Liver (tissue), 3 donors: Measurements from ENCODE around the gene BTG4.

ENCODE experiments used
- CTCF ChIP-seq: fragments of 150-350 bp; IDR thresholded peaks from 2 replicates; pipeline ENCODE4 v1.5.1; 2017; ENCODE audit warnings: improper control_type of control experiment, low read depth, low read length; ENCODE audit not compliant: missing input control
- RXRA ChIP-seq, 2 donors: IDR thresholded peaks; 2 replicates each; pipeline ENCODE4 v1.6.1; 2017 to 2018; ENCODE audit warnings: antibody characterized with exemption in 2 of 2, mild to moderate bottlenecking in 1 of 2
- donor health status: healthy.
- donor health status: healthy.

GRCh38 chr11:111518668-111519067 is 6.5 kb upstream of the BTG4 start:
- TF ChIP-seq RXRA (IDR thresholded peaks at IDR 0.05): no peak
- no peak for TF ChIP-seq CTCF
